ENCODE data around the gene QRFP.

The QRFP gene

DNA sequence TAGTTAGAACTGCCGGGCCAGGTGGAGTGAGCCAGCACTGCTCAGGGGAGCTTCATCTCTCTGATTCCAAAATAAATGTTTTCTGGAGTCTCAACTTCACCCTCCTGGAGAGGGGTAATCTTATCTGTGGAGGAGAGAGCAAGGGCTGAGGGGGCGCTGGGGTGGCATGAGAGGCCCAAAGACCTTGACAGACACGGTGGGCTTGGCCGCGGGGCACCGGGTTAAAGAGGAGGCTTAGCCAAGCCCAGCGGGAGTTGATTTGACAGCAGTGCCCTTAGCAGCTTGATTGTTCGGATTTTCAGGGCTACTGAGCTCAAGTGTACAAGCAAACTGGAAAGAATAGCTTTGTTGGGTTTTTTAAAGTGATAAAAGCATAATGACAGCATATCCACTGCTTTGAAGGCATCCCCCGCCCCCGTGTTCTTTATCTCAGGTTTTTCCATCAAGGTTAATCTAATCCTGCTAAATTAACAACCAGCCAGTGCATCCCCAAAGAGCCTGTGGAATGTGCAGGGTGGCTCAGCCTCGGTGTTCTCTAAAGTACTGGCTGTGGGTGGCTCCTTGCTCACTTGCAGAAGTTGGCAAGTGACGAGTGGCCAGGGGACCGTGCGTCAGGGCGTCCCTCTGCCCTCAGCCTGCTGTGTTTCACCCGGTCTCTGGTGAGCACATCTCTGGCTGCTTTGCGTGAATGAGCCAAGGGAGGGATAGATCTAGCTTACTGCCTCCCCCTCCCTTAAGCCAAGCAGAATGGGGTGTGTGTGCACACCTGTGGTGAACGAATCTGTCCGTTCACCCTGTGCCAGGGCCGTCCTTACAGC lies 5.5 kb downstream of the QRFP start:
- DNase-seq: no peak

DNA sequence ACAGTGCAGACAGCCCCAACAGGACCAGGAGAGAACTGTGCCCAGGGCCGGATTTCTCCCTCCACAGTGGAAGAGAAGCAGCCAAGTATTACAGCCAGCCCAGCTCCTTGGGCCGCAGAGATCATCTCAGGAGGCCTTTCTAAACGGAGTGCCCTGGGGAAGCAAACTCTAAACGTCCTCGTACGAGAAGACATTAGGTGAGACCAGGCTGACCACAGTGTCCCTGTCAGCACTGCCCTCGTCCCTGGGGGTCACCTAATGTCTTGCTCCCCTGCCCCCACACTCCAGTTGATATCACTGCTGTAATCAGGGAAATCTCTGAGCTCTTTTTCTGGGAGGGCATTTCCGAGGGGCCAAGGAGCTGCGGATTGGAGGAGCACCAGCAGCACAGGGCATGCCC lies 6.5 kb downstream of the QRFP start:
- DNase-seq: no peak

DNA sequence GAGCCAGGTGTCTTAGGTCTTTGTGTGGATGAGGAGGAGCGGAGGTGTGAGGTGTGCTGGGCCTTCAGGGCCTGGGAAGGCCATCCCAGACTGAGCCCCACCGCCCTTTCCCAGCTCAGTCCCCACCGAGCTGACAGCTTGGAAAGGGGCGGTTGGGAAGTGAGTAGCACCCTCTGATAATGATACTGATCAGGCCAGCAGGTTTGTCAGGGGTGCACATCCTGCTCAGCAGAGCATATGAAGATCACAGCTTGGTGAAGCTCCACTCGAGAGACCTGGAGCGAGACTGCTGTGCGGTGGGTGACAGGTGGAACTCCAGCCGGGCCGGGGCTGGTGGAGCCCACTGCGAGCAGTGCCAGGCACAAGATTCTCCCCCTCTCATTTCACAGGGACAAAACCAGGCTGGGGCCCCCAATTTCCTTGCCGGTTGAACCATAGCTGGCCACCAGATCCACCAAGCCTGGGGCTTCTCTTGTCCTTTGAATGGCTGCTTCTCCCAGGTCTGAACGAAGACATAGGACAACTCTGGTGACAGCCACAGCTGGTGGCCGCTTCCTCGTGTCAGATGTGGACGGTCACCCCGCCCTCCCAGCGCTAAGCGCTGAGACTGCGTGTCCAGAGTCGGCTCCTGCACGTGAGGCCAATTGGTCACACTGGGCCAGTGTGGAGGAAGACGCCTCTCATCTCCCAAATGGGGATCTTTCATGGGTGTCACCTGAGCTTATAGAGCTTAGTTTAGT lies 8.3 kb downstream of the QRFP start:
- DNase-seq: no peak

DNA sequence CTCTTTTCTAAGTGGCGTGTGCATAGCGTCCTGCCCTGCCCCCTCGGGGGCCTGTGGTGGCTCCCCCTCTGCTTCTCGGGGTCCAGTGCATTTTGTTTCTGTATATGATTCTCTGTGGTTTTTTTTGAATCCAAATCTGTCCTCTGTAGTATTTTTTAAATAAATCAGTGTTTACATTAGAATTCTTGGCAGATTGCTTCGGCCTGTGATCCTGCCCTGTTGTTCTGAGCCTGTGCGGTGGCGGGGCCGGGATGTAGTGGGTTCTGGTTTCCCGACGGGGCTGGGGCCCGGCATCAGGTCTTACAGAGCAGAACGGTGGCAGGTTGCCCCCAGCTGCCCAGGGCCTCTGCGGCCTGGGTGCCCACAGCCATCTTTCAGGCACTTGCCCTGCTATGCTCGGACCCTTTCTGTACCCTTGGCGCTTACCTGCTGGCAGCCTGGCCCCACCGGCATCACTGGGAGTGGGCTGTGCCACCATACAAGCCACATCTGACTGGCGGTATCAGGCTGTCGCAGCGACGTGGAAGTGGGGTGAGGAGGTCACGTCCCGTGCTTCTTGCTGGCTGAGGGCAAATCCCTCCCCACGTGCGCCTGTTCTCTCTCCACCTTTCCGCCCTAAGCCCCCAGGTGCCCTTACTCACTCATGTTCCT lies 9.0 kb downstream of the QRFP start:
- DNase-seq: no peak

DNA sequence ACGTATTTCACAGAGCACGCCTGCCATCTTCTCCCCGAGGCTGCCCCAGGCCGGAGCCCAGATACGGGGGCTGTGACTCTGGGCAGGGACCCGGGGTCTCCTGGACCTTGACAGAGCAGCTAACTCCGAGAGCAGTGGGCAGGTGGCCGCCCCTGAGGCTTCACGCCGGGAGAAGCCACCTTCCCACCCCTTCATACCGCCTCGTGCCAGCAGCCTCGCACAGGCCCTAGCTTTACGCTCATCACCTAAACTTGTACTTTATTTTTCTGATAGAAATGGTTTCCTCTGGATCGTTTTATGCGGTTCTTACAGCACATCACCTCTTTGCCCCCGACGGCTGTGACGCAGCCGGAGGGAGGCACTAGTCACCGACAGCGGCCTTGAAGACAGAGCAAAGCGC lies 9.6 kb downstream of the QRFP start:
- DNase-seq: no peak

DNA sequence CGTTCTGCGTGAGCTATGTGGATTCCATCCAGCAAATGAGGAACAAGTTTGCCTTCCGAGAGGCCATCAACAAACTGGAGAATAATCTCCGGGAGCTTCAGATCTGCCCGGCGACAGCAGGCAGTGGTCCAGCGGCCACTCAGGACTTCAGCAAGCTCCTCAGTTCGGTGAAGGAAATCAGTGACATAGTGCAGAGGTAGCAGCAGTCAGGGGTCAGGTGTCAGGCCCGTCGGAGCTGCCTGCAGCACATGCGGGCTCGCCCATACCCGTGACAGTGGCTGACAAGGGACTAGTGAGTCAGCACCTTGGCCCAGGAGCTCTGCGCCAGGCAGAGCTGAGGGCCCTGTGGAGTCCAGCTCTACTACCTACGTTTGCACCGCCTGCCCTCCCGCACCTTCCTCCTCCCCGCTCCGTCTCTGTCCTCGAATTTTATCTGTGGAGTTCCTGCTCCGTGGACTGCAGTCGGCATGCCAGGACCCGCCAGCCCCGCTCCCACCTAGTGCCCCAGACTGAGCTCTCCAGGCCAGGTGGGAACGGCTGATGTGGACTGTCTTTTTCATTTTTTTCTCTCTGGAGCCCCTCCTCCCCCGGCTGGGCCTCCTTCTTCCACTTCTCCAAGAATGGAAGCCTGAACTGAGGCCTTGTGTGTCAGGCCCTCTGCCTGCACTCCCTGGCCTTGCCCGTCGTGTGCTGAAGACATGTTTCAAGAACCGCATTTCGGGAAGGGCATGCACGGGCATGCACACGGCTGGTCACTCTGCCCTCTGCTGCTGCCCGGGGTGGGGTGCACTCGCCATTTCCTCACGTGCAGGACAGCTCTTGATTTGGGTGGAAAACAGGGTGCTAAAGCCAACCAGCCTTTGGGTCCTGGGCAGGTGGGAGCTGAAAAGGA lies 10.9 kb downstream of the QRFP start:
- DNase-seq: no peak

DNA sequence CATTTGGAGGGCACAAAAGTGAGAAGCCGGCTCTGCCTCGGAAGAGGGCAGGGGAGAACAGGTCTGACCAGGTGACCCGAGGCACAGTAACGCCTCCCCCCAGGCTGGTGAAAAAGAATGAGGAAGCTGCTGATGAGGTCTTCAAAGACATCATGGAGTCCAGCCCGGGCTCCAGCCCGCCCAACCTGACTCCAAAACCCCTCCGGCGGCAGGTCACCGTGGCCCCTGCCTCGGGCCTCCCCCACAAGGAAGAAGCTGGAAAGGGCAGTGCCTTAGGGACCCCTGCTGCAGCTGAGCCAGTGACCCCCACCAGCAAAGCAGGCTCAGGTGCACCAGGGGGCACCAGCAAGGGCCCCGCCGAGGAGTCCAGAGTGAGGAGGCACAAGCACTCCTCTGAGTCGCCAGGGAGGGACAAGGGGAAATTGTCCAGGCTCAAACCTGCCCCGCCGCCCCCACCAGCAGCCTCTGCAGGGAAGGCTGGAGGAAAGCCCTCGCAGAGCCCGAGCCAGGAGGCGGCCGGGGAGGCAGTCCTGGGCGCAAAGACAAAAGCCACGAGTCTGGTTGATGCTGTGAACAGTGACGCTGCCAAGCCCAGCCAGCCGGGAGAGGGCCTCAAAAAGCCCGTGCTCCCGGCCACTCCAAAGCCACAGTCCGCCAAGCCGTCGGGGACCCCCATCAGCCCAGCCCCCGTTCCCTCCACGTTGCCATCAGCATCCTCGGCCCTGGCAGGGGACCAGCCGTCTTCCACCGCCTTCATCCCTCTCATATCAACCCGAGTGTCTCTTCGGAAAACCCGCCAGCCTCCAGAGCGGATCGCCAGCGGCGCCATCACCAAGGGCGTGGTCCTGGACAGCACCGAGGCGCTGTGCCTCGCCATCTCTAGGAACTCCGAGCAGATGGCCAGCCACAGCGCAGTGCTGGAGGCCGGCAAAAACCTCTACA lies 11.8 kb downstream of the QRFP start:
- no peak for DNase-seq

DNA sequence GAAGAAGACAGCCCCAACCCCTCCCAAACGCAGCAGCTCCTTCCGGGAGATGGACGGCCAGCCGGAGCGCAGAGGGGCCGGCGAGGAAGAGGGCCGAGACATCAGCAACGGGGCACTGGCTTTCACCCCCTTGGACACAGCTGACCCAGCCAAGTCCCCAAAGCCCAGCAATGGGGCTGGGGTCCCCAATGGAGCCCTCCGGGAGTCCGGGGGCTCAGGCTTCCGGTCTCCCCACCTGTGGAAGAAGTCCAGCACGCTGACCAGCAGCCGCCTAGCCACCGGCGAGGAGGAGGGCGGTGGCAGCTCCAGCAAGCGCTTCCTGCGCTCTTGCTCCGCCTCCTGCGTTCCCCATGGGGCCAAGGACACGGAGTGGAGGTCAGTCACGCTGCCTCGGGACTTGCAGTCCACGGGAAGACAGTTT lies 12.5 kb downstream of the QRFP start:
- DNase-seq: no peak

DNA sequence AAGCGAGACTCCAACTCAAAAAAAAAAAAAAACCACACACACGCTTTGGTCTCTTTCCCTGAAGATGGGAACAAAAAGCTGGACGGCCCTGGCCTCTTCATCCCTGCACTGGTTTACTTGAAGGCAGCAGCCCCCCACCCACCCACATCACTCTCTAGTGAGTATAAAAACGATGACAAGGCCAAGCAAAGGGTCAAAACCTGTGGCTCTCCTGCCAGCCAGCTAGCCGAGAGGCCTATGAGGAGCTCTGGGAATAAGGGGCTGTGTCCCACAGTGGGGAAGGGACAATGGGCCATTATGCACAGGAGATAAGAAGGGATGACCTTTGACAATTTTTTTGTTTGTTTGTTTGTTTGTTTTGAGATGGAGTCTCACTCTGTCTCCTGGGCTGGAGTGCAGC lies 13.1 kb downstream of the QRFP start:
- DNase-seq: no peak

DNA sequence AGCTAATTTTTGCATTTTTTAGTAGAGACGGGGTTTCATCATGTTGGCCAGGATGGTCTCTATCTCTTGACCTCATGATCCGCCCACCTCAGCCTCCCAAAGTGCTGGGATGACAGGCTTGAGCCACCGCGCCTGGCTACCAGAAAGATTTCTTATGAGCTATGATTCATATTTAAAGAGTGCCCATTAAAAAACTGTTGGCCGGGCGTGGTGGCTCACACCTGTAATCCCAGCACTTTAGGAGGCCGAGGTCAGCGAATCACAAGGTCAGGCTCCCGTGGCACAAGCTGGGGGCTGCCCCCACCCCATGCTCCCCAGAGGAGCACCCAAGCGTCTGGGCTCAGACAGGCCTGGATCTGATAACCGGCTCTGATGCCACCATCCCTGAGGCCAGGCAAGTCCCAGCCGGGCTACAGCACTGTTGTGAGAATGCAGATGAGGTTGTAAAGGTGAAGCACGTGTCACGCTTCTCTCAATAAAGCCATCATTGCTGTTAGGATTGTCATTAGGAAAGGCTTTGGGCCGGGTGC lies 13.9 kb downstream of the QRFP start:
- no peak for DNase-seq

DNA sequence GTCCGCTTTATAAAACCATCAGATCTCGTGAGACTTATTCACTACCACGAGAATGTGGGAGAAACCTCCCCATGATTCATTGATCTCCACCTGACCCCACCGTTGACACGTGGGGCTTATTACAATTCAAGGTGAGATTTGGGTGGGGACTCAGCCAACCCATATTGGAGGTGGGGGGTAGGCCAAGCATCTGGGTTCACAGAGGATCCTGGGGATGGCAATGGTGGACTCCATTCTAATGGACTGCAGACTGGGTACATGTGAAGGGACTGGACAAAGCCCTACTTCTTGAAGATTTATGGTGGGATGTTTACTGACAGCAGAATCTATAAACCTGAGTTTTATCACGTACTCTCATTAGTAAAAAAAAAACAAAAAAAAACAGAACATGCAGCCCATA lies 15.1 kb downstream of the QRFP start:
- no peak for DNase-seq

DNA sequence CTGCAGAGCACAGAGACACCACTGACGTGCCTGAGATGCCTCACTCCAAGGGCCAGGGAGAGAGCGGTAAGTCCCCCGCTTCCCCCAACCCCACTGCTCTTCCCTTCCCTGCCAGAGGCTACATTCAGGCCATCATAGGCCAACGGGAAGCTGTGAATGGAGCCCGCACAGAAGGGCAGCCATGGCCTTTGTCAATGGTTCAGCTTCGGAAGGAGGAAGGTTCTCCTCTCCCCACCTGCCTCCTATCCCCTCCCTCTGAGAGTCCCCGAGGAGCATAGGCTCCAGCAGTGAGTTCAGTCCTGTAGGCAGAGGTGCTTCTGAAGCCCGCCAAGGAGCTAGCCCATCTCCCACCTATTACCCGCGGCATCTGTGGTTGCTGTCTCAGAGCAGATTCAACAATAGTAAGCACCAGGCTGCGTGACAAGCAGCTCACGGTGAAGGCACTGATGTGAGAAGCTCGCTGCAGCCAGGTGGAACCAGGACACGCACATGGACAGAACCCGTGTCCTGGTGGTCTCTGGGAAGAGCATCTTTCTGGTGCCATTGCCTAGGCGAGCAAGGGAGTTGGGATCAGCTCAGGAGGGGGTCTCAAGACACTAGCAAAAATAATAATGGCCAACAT lies 15.9 kb downstream of the QRFP start:
- DNase-seq: no peak

DNA sequence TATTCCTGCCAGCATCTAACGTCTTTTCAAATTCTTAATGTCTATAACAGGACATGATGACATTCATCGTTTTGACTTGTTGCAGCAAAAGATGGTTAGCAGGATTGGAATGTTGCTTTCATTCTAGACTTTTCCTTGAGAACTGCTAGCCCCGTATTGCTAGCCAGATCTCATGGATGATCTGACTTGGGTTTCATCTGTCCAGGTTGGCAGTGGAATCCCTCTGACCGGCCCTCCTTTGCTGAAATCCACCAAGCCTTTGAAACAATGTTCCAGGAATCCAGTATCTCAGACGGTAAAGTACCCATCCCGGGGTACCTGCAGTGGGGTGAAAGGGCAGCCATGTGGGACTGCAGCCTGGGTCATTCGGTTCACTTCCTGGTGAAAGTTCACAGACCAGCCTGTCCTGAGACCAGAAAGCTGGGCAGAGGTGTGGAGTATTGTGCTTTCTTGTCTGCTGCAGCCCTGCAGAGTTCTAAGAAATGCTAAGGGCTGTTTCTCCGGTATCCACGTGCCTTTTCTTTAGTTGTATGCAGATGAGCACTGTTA lies 16.7 kb downstream of the QRFP start:
- no peak for DNase-seq

DNA sequence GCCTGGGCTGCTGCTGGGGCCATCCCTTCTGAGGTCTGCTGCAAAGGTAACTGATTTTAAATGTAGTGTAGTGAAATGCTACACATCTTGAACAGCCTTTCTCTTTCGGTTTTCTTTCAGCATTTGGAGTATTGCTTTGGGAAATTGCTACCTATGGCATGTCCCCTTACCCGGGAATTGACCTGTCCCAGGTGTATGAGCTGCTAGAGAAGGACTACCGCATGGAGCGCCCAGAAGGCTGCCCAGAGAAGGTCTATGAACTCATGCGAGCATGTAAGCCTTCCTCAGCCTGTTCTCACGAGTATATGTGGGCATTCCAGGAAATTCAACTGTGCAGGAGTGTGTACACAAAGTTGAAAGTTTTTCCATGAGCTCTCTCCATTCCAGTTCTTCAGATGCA lies 18.3 kb downstream of the QRFP start:
- DNase-seq: no peak

DNA sequence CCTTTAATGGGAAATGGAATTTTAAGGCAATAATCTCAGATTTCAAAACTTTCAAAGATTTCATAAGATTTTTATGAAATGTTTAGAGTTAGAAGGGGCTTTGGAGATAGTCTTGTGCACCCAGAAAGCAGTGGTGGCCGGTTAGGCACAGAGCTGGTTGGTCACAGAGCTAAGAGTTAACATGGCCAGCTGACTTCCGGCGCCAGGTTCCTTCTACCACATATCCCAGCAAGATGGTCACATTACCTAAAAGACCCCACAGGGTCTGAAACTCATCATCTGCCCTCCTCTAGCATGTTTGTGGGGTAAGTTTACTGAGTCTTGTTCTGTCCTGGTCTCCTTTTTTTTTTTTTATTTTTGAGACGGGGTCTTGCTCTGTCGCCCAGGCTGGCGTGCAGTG lies 19.3 kb downstream of the QRFP start:
- DNase-seq: no peak

DNA sequence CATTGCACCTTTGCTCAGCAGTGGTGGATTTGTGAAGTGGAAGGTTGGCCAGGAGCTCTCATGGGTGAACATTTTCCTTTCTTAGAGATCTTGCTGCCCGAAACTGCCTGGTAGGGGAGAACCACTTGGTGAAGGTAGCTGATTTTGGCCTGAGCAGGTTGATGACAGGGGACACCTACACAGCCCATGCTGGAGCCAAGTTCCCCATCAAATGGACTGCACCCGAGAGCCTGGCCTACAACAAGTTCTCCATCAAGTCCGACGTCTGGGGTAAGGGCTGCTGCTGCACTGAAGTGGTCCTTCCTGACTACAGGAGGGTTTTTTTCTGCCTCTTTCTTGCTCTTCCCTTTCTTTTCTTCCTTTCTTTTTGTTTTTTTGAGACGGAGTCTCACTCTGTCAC lies 21.8 kb downstream of the QRFP start:
- DNase-seq: no peak

DNA sequence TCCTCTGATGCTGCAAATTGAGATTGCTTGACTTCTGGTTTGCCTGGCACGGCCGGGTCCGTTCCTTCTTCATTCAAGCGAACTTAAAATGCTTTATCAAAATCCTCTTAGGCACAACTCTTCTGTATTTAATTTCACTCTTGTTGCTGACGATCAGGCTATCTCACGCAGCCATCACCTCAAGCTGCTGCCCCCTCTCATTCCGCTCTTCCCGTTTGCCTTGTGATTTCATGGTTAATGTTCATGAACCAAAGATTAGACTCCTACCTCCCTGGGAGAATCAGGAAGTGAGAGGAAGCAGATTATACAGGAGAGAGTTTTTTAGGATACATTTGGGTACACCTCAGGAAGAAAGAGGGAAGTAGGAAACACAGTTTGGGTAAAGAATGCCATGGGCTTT lies 22.6 kb downstream of the QRFP start:
- DNase-seq: no peak

DNA sequence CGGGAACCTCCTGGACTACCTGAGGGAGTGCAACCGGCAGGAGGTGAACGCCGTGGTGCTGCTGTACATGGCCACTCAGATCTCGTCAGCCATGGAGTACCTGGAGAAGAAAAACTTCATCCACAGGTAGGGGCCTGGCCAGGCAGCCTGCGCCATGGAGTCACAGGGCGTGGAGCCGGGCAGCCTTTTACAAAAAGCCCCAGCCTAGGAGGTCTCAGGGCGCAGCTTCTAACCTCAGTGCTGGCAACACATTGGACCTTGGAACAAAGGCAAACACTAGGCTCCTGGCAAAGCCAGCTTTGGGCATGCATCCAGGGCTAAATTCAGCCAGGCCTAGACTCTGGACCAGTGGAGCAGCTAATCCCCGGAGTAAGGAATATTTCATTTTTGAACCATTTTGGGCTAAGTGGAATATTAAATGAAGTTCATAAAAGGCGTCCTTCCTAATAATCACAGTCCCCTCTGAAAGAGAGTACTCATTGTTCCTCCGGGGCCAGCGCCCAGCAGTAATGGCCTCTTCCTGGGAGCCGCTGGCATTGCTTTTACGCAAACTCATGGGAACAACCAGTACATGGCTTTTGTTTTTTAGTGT lies 23.6 kb downstream of the QRFP start:
- DNase-seq: no peak

DNA sequence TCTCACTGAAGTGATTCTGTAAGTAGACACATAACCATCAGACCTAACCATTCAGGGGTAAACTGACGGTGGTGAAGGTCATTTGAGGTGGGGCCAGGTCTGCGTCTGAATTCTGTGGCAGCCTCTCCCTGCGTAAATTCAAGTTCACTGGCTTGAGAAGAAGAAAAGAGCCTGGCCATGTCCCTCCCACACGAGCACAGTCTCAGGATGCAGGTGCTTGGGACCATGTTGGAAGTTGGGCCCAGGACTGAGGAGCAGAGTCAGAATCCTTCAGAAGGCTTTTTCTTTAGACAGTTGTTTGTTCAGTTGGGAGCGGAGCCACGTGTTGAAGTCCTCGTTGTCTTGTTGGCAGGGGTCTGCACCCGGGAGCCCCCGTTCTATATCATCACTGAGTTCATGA lies 24.1 kb downstream of the QRFP start:
- DNase-seq: no peak

DNA sequence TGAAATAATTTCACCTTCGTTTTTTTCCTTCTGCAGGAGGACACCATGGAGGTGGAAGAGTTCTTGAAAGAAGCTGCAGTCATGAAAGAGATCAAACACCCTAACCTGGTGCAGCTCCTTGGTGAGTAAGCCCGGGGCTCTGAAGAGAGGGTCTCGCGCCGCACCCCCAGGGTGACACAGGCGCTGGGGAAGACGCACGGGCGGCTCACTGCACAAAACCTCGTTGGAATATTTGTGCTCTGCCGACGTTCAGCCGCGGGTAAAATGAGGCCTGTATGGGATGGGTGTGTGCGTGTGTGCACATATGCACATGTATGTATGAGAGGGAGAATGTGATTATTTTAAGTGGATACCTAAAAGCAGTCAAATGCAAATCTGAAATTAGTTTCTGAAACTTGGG lies 24.5 kb downstream of the QRFP start:
- no peak for DNase-seq
